ENCODE results near the gene AHCY.
A peak's percentile ranks its signal among the peaks of the same experiment; 100 is the strongest.
"Not testable (repeated sequence)": the region's sequence is repeated elsewhere in the genome, so short reads cannot be mapped to it uniquely, and the experiment has no call there.

The AHCY gene

GRCh38 chr20:34302723-34303533 lies at the start of gene AHCY:
TSS of gene AHCY (minus strand) at chr20:34303355. CDS start at chr20:34303270, 85 bp downstream.
- peak; percentile 94 for DNase-seq

- no peak for DNase-seq
Measured at GRCh38 chr20:34350095-34350494, 46.9 kb upstream of the AHCY start.

GRCh38 chr20:34347571-34347970 lies 44.4 kb upstream of the AHCY start:
- DNase-seq = no peak

GRCh38 chr20:34346533-34346865 lies 43.3 kb upstream of the AHCY start:
- not testable (repeated sequence) for DNase-seq

- DNase-seq = not testable (repeated sequence)
Measured at GRCh38 chr20:34345839-34346532, 42.8 kb upstream of the AHCY start.

GRCh38 chr20:34345402-34345736 lies 42.2 kb upstream of the AHCY start:
- DNase-seq = no peak

GRCh38 chr20:34344238-34344637 lies 41.1 kb upstream of the AHCY start:
- no peak for DNase-seq

GRCh38 chr20:34343458-34344211 lies 40.5 kb upstream of the AHCY start:
- no peak for DNase-seq

- DNase-seq = not testable (repeated sequence)
Measured at GRCh38 chr20:34341199-34341598, 38.0 kb upstream of the AHCY start.

- not testable (repeated sequence) for DNase-seq
Measured at GRCh38 chr20:34340726-34341125, 37.6 kb upstream of the AHCY start.

GRCh38 chr20:34337982-34338726 lies 35.0 kb upstream of the AHCY start:
- DNase-seq = no peak

- no peak for DNase-seq
Measured at GRCh38 chr20:34337544-34337943, 34.4 kb upstream of the AHCY start.

GRCh38 chr20:34334654-34335407 lies 31.7 kb upstream of the AHCY start:
- no peak for DNase-seq

GRCh38 chr20:34333786-34334185 lies 30.6 kb upstream of the AHCY start:
- DNase-seq = no peak

GRCh38 chr20:34332262-34332920 lies 29.2 kb upstream of the AHCY start:
- DNase-seq = no peak

- DNase-seq = no peak
Measured at GRCh38 chr20:34331838-34332237, 28.7 kb upstream of the AHCY start.

GRCh38 chr20:34330861-34331544 lies 27.8 kb upstream of the AHCY start:
- not testable (repeated sequence) for DNase-seq

- DNase-seq = no peak
Measured at GRCh38 chr20:34328928-34329677, 25.9 kb upstream of the AHCY start.

GRCh38 chr20:34328207-34328606 lies 25.1 kb upstream of the AHCY start:
- not testable (repeated sequence) for DNase-seq

GRCh38 chr20:34324541-34324940 lies 21.4 kb upstream of the AHCY start:
- DNase-seq = no peak
